Fibroblast of mammary gland (primary cell): Measurements from ENCODE around the gene IGSF6.
"Not testable (repeated sequence)": the region's sequence is repeated elsewhere in the genome, so short reads cannot be mapped to it uniquely, and the experiment has no call there.

Experiments used
- DNase-seq: peaks from one replicate; pipeline ENCODE4 v3.0.0-alpha.2; 2010; ENCODE audit warnings: low read depth
- H3K4me3 ChIP-seq: 2 replicates; pipeline ENCODE4 v1.5.1; 2011; ENCODE audit warnings: low read depth, mild to moderate bottlenecking, low read length, moderate library complexity; ENCODE audit not compliant: control insufficient read depth
- TF ChIP-seq, protein P1 (sequence below): conservative IDR thresholded peaks from 2 replicates; pipeline ENCODE4 v1.5.1; 2011; ENCODE audit warnings: low read depth, low read length, inconsistent platforms; ENCODE audit not compliant: control insufficient read depth, insufficient read depth

Gene IGSF6

DNA sequence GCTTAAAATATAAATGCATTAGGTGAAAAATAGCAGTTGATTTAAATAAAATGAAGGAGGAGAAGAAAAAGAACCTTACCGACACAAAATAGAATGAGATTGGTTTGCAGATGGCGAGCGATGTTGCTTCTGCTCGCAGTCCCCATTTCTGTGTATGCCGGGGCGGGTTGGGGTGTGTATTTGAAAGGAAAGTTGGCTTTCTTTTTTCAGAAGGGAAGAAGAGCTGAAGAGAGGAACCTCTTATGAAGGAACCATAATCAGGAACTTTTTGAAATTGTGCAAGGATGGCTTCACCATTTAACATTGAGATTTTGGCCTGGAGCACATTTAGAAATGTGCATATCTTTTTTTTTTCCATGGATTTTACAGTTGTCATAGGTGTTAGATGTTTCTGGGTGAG is at the start of gene IGSF6:
TSS of gene IGSF6 (minus strand) at position 156 of the 400 bp plus-strand sequence. CDS start at position 146, 10 bp downstream.
- TF ChIP-seq, protein P1, sequence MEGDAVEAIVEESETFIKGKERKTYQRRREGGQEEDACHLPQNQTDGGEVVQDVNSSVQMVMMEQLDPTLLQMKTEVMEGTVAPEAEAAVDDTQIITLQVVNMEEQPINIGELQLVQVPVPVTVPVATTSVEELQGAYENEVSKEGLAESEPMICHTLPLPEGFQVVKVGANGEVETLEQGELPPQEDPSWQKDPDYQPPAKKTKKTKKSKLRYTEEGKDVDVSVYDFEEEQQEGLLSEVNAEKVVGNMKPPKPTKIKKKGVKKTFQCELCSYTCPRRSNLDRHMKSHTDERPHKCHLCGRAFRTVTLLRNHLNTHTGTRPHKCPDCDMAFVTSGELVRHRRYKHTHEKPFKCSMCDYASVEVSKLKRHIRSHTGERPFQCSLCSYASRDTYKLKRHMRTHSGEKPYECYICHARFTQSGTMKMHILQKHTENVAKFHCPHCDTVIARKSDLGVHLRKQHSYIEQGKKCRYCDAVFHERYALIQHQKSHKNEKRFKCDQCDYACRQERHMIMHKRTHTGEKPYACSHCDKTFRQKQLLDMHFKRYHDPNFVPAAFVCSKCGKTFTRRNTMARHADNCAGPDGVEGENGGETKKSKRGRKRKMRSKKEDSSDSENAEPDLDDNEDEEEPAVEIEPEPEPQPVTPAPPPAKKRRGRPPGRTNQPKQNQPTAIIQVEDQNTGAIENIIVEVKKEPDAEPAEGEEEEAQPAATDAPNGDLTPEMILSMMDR: no peak
- no peak within 1 kb of the TSS for H3K4me3 ChIP-seq
- DNase-seq: no peak

- DNase-seq: no peak
- H3K4me3 ChIP-seq: no peak overlapping the region
- TF ChIP-seq, protein P1: no peak
These were observed 48.9 kb upstream of the IGSF6 start for GRCh38 chr16:21701271-21701670.

GRCh38 chr16:21698169-21699032 is 46.0 kb upstream of the IGSF6 start:
- TF ChIP-seq, protein P1: no peak
- DNase-seq: no peak
- H3K4me3 ChIP-seq: no peak overlapping the region

DNA sequence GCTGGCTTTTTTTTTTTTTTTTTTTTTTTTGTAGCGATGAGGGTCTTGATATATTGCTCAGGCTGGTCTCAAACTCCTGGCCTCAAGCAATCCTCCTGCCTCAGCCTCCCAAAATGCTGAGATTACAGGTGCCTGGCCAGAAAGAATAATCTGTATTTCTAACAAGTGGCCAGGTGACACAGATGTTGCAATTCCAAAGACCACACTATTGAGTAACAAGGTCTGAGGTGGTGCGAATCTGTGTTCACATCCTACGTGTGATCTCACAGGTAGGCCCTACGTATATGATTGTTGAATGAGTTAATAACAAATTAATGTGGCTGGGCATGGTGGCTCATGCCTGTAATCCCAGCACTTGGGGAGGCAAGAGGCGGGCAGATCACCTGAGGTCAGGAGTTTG is 44.6 kb upstream of the IGSF6 start:
- no peak overlapping the region for H3K4me3 ChIP-seq
- DNase-seq: no peak
- TF ChIP-seq, protein P1: no peak

DNA sequence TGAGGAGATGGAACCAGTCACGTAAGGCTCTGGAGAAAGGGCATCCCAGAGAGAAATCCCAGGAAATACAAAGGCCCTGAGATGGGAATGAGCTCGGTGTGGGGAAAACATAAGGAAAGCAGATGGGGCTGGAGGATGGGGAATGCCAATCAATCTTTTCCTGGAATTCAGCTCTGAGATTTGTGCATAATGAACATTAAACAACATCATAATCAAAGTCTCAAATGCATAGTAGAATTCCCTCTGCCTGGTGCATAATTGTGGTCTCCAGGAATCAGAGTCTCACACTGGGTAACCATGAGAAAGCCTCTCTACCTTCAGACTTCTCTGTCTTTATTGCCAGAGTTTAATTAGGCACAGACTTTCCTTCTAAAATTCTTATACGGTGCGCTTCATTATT is 42.2 kb upstream of the IGSF6 start:
- no peak overlapping the region for H3K4me3 ChIP-seq
- no peak for DNase-seq
- TF ChIP-seq, protein P1: no peak

GRCh38 chr16:21690967-21691366 is 38.6 kb upstream of the IGSF6 start:
- H3K4me3 ChIP-seq: not testable (repeated sequence)

GRCh38 chr16:21689107-21689506 is 36.7 kb upstream of the IGSF6 start:
- H3K4me3 ChIP-seq: no peak overlapping the region
- TF ChIP-seq, protein P1: no peak

More at GRCh38 chr16:21690967-21691366, 38.6 kb upstream of the IGSF6 start:
- DNase-seq: not testable (repeated sequence)

More at GRCh38 chr16:21689107-21689506, 36.7 kb upstream of the IGSF6 start:
- DNase-seq: no peak
